ENCODE measurements around the gene DGCR2. TPM values are rescaled to one million over a fixed set of nuclear protein-coding genes. Genes with fewer than 3 reads are reported as not detected.

Gene DGCR2
- total and polyA plus RNA-seq, 2 of the 8 experiments (the other 6 are each of a cell fraction or from before 2014, with no cell fraction given): 42.3 to 62.2 TPM

DNA sequence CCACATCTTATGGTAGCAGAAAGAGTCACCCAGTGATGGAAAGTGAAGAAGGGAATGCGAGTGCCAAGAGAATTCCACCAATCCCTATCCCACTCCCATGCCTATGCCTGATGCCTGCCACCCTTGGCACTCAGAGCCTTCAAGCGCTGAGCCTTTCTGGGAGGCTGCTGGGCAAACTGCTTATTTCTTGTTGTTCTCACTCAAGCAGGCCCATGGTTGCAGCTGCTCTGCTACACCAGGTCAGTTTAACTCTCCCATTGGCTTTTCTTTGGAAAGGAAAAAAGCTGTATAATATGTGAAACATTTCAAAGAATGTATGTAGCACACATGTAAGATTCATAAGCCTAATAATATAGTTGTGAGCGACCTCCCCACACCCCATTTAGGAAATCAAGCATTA is 41.4 kb downstream of the DGCR2 start:
- H3K27me3 ChIP-seq (replicated peaks in 1 of 4; ENCODE audit: control insufficient read depth in 3 of 4, extremely low read depth in 1 of 4, insufficient read depth in 3 of 4, low read length in 3 of 4): no peaks in the 10 kb centered on the region
- H3K79me1 ChIP-seq (ENCODE audit: low read depth, low read length): no peaks in the 10 kb centered on the region
- H4K5ac ChIP-seq (ENCODE audit: insufficient read length, low read depth, low read length): no peak overlapping the region
- H3K4me2 ChIP-seq (ENCODE audit: insufficient read depth in 1 of 2, low read depth in 2 of 2, low read length in 2 of 2): no peak overlapping the region
- no peak overlapping the region for H2BK120ac ChIP-seq (replicated peaks; ENCODE audit: low read depth, low read length)
- peaks cover 0 to 6% (median 2%) of the 10 kb centered on the region in 4 experiments; a peak in 2 of 8 replicates for H3K36me3 ChIP-seq (ENCODE audit: control insufficient read depth in 2 of 4, insufficient read depth in 4 of 4, low read length in 3 of 4)
- ChIA-PET POLR2A (ENCODE audit: partially characterized antibody) (interaction anchor here (0.5 kb wide), 1 partner anchor 42 kb away, joined by 3 read pairs; no protein-coding TSS in a partner anchor), CTCF (ENCODE audit: partially characterized antibody) (interaction anchor here (0.9 to 1.4 kb wide), 3 partner anchors 18 to 98 kb away, joined by 3 to 6 read pairs (median 3); partner anchors contain the start of genes ESS2 and SLC25A1)
- H3K56ac ChIP-seq (replicated peaks; ENCODE audit: insufficient read length, low read depth, low read length): no peak overlapping the region
- H3K14ac ChIP-seq (ENCODE audit: insufficient read length): no peak overlapping the region
- H4K20me1 ChIP-seq (replicated peaks in 1 of 2; ENCODE audit: control insufficient read depth in 1 of 2, insufficient read depth in 2 of 2, low read length in 2 of 2): peaks cover 0 to 7% of the 10 kb centered on the region in 2 experiments
- no peak overlapping the region for H4K8ac ChIP-seq (ENCODE audit: extremely low read depth, insufficient read depth, low read length)
- no peak overlapping the region for H3K27ac ChIP-seq (ENCODE audit: low read depth, low read length)
- no peak for DNase-seq (ENCODE audit: low read depth in 1 of 2, low spot score in 2 of 2)
- H3K9ac ChIP-seq (replicated peaks in 1 of 4; ENCODE audit: extremely low read depth in 1 of 4, low read depth in 3 of 4, low read length in 3 of 4): no peak overlapping the region
- no peak overlapping the region for H3K4ac ChIP-seq (replicated peaks; ENCODE audit: insufficient read length, low read depth, low read length)
- H3K23ac ChIP-seq (ENCODE audit: insufficient read length): no peak overlapping the region
- WGBS, 2 experiments (ENCODE audit: extremely low coverage in 1 of 2, insufficient coverage in 1 of 2, insufficient read length in 1 of 2, insufficient replicate concordance in 2 of 2, low coverage in 1 of 2, low lambda C conversion rate in 2 of 2, missing lambda C conversion rate in 1 of 2): 95% methylated on average over 3 of the region's 3 CpGs; no CpG with 5 or more reads in 1 of the 2 experiments
- no peaks in the 10 kb centered on the region for H3K23me2 ChIP-seq (ENCODE audit: low read depth, low read length)
- H2AFZ ChIP-seq (ENCODE audit: low read length): no peak overlapping the region
- H3K4me3 ChIP-seq (ENCODE audit: extremely low read depth in 1 of 4, insufficient read depth in 2 of 4, low read depth in 3 of 4, low read length in 4 of 4): no peak overlapping the region
- no peak for FAIRE-seq
- H3K9me3 ChIP-seq (ENCODE audit: insufficient read depth in 2 of 2, low read depth in 1 of 2, low read length in 1 of 2): peaks cover 0 to 6% of the 10 kb centered on the region in 2 experiments; a peak in 1 of 4 replicates
- no peak overlapping the region for H4K91ac ChIP-seq (replicated peaks; ENCODE audit: insufficient read length, low read length)
- H2BK15ac ChIP-seq (ENCODE audit: low read length): no peak overlapping the region
- H2BK12ac ChIP-seq (ENCODE audit: low read depth, low read length): no peak overlapping the region
- no peaks in the 10 kb centered on the region; a peak in 1 of 4 replicates for H3K79me2 ChIP-seq (ENCODE audit: control insufficient read depth in 1 of 2, insufficient read depth in 2 of 2, low read length in 2 of 2)
- H2BK5ac ChIP-seq (ENCODE audit: low read depth, low read length): no peak overlapping the region
- no peak overlapping the region for H3K18ac ChIP-seq (ENCODE audit: extremely low read depth, low read length)
- H2BK20ac ChIP-seq (ENCODE audit: low read length): no peak overlapping the region
- TF ChIP-seq, protein P1, sequence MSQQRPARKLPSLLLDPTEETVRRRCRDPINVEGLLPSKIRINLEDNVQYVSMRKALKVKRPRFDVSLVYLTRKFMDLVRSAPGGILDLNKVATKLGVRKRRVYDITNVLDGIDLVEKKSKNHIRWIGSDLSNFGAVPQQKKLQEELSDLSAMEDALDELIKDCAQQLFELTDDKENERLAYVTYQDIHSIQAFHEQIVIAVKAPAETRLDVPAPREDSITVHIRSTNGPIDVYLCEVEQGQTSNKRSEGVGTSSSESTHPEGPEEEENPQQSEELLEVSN (IDR thresholded peaks at IDR 0.05): no peak
- TF ChIP-seq SRF (IDR thresholded peaks at IDR 0.05; ENCODE audit: low read depth, low read length): no peak
- TF ChIP-seq BACH1 (IDR thresholded peaks at IDR 0.05; ENCODE audit: low read length): no peak
- no peak for TF ChIP-seq BCL11A (IDR thresholded peaks at IDR 0.05; ENCODE audit: low read depth in 2 of 2, low read length in 2 of 2)
- TF ChIP-seq KDM4A (IDR thresholded peaks at IDR 0.05; ENCODE audit: low read depth, low read length, severe bottlenecking): no peak
- no peak for TF ChIP-seq PHF8 (conservative IDR thresholded peaks at IDR 0.05; ENCODE audit: low read depth, low read length)
- TF ChIP-seq GABPA (IDR thresholded peaks at IDR 0.05; ENCODE audit: borderline replicate concordance, insufficient read depth, low read length): no peak
- no peak for TF ChIP-seq BRCA1 (IDR thresholded peaks at IDR 0.05; ENCODE audit: low read depth, low read length)
- TF ChIP-seq TCF12 (IDR thresholded peaks at IDR 0.05; ENCODE audit: low read depth, low read length): no peak
- no peak for TF ChIP-seq EZH2 (IDR thresholded peaks at IDR 0.05; ENCODE audit: low read depth, low read length, severe bottlenecking)
- no peak for TF ChIP-seq RXRA (IDR thresholded peaks at IDR 0.05; ENCODE audit: insufficient read depth, low read depth, low read length)
- no peak for TF ChIP-seq RBBP5 (IDR thresholded peaks at IDR 0.05; ENCODE audit: borderline replicate concordance, low read depth, low read length)
- no peak for TF ChIP-seq TBP (IDR thresholded peaks at IDR 0.05; ENCODE audit: low read depth, low read length)
- no peak for TF ChIP-seq HDAC6 (IDR thresholded peaks at IDR 0.05; ENCODE audit: low read depth, low read length)
- H2AK5ac ChIP-seq (ENCODE audit: low read depth, low read length): no peak overlapping the region
- no peaks in the 10 kb centered on the region for H3K4me1 ChIP-seq (replicated peaks in 1 of 4; ENCODE audit: control insufficient read depth in 3 of 4, insufficient read depth in 4 of 4, low read length in 3 of 4)

Data from H1 (cell line).